ENCODE results near the gene TENM4. TPM values are rescaled to one million over a fixed set of nuclear protein-coding genes. Genes with fewer than 3 reads are reported as not detected.

The TENM4 gene
- polyA plus RNA-seq, 3 donors: 0.31 to 1.7 TPM; not detected in 1

GRCh38 chr11:79400717-79401330, 40.0 kb downstream of the TENM4 start:
- H3K9me3 Mint-ChIP-seq: peaks cover 2 to 10% (median 4%) of the 10 kb centered on the region in 7 donors
- Histone ChIP-seq H3K27ac (ENCODE audit: low read depth in 1 of 2, low read length in 2 of 2) (no peak overlapping the region), H3K79me2 (ENCODE audit: insufficient read depth, low read length) (no peaks in the 10 kb centered on the region), H3K9me3 (replicated peaks in 1 of 2; ENCODE audit: control insufficient read depth in 1 of 2, insufficient read depth in 1 of 2, low read length in 2 of 2) (peaks cover 0 to 5% of the 10 kb centered on the region in 2 donors), H3K4me2 (replicated peaks; ENCODE audit: extremely low read depth, low read length, poor library complexity, severe bottlenecking) (no peak overlapping the region), H3K4me3 (replicated peaks in 1 of 3; ENCODE audit: low read depth in 2 of 3, low read length in 3 of 3) (no peak overlapping the region), H2AFZ (ENCODE audit: insufficient read depth, low read depth, low read length, poor library complexity, severe bottlenecking) (no peak overlapping the region), H3K36me3 (replicated peaks in 1 of 2; ENCODE audit: control insufficient read depth in 1 of 2, insufficient read depth in 2 of 2, low read length in 2 of 2) (no peaks in the 10 kb centered on the region), H3K4me1 (ENCODE audit: control insufficient read depth in 1 of 2, insufficient read depth in 2 of 2, low read length in 2 of 2) (peaks cover 17 to 20% of the 10 kb centered on the region in 2 donors), H3K9ac (ENCODE audit: insufficient read depth, low read length, poor library complexity, severe bottlenecking) (no peak overlapping the region), H3K27me3 (ENCODE audit: control insufficient read depth in 2 of 2, insufficient read depth in 2 of 2, low read length in 2 of 2) (peaks cover 12 to 53% of the 10 kb centered on the region in 2 donors), H4K20me1 (ENCODE audit: insufficient read depth, low read length) (no peaks in the 10 kb centered on the region)
- no peaks in the 10 kb centered on the region for H3K36me3 Mint-ChIP-seq
- intact Hi-C loops (cut with micrococcal nuclease): loop anchor here (10.0 kb wide), 1 partner anchor 94 kb away; no protein-coding TSS in a partner anchor
- 92% methylated on average over 2 of the region's 4 CpGs for WGBS (ENCODE audit: insufficient coverage)
- peak; percentile 7 to 12 (median 8) for DNase-seq
- H3K27me3 Mint-ChIP-seq (ENCODE audit: low read depth in 3 of 3): peaks cover 3 to 16% (median 6%) of the 10 kb centered on the region in 3 donors
- H3K4me3 Mint-ChIP-seq: no peak overlapping the region
- H3K27ac Mint-ChIP-seq: no peak overlapping the region
- TF ChIP-seq CTCF (IDR thresholded peaks at IDR 0.05): peak; percentile 64
- peaks cover 20% of the 10 kb centered on the region for H3K4me1 Mint-ChIP-seq

GRCh38 chr11:79400206-79400605, 40.6 kb downstream of the TENM4 start:
- peaks cover 4 to 20% (median 9%) of the 10 kb centered on the region in 3 donors for H3K27me3 Mint-ChIP-seq (ENCODE audit: low read depth in 3 of 3)
- Histone ChIP-seq H3K9ac (ENCODE audit: insufficient read depth, low read length, poor library complexity, severe bottlenecking) (no peak overlapping the region), H3K4me1 (ENCODE audit: control insufficient read depth in 1 of 2, insufficient read depth in 2 of 2, low read length in 2 of 2) (peaks cover 16 to 18% of the 10 kb centered on the region in 2 donors), H3K79me2 (ENCODE audit: insufficient read depth, low read length) (no peaks in the 10 kb centered on the region), H4K20me1 (ENCODE audit: insufficient read depth, low read length) (no peaks in the 10 kb centered on the region), H3K27me3 (ENCODE audit: control insufficient read depth in 2 of 2, insufficient read depth in 2 of 2, low read length in 2 of 2) (peaks cover 15 to 58% of the 10 kb centered on the region in 2 donors), H3K4me3 (replicated peaks in 1 of 3; ENCODE audit: low read depth in 2 of 3, low read length in 3 of 3) (no peak overlapping the region), H3K4me2 (replicated peaks; ENCODE audit: extremely low read depth, low read length, poor library complexity, severe bottlenecking) (no peak overlapping the region), H3K9me3 (replicated peaks in 1 of 2; ENCODE audit: control insufficient read depth in 1 of 2, insufficient read depth in 1 of 2, low read length in 2 of 2) (peaks cover 0 to 5% of the 10 kb centered on the region in 2 donors), H3K27ac (ENCODE audit: low read depth in 1 of 2, low read length in 2 of 2) (no peak overlapping the region), H3K36me3 (replicated peaks in 1 of 2; ENCODE audit: control insufficient read depth in 1 of 2, insufficient read depth in 2 of 2, low read length in 2 of 2) (no peaks in the 10 kb centered on the region), H2AFZ (ENCODE audit: insufficient read depth, low read depth, low read length, poor library complexity, severe bottlenecking) (no peak overlapping the region)
- no peak overlapping the region for H3K27ac Mint-ChIP-seq
- no peaks in the 10 kb centered on the region for H3K36me3 Mint-ChIP-seq
- no peak for TF ChIP-seq CTCF (IDR thresholded peaks at IDR 0.05)
- no CpG with 5 or more reads among the region's 2 CpGs for WGBS (ENCODE audit: insufficient coverage)
- H3K9me3 Mint-ChIP-seq: peaks cover 3 to 10% (median 4%) of the 10 kb centered on the region in 7 donors
- H3K4me3 Mint-ChIP-seq: no peak overlapping the region
- DNase-seq: no peak
- intact Hi-C loops (cut with micrococcal nuclease): loop anchor here (10.0 kb wide), 1 partner anchor 95 kb away; no protein-coding TSS in a partner anchor
- H3K4me1 Mint-ChIP-seq: peaks cover 19% of the 10 kb centered on the region

Data from CD14-positive monocyte (primary cell).